GM21723 (cell line): ENCODE results near the gene RAB11FIP4.

Experiments used
- ATAC-seq: cut with Tn5 transposase; IDR thresholded peaks from one replicate; pipeline ENCODE4 v1.9.1; 2021; ENCODE audit warnings: mild to moderate bottlenecking, moderate library complexity; ENCODE audit not compliant: unreplicated experiment

Gene RAB11FIP4

DNA sequence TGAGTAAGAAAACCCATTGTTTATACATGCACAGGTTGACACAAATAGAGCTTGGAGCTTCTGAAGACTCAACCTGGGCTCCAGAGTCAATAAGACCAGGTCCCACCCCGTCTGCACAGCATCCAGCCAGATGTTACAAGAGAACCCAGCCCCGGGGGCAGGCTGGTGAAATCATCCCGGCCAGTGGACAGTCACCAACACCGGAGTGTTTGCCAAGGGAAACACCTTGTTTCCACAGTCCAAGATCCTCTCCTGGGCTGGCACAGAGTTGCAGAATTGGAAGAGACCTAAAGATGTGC is 90.3 kb downstream of the RAB11FIP4 start:
- ATAC-seq: no peak

DNA sequence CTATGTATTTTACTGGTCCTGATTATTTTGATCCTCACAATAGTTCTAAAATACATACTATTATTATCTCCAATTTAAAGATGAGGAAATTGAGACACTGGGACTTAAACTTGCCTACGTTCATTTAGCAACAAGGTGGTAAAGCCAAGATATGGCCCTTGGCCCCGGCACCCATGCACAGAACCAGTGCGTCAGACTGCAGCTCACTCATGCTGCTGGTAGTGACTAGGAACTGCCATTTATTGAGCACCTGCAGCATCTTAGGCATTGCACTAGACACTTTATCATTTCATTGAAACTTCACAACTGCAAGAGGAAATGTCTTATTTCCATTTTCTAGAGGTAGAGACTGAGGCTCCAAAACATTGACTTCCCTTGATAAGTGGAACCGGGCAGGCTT is 93.3 kb downstream of the RAB11FIP4 start:
- ATAC-seq: no peak

DNA sequence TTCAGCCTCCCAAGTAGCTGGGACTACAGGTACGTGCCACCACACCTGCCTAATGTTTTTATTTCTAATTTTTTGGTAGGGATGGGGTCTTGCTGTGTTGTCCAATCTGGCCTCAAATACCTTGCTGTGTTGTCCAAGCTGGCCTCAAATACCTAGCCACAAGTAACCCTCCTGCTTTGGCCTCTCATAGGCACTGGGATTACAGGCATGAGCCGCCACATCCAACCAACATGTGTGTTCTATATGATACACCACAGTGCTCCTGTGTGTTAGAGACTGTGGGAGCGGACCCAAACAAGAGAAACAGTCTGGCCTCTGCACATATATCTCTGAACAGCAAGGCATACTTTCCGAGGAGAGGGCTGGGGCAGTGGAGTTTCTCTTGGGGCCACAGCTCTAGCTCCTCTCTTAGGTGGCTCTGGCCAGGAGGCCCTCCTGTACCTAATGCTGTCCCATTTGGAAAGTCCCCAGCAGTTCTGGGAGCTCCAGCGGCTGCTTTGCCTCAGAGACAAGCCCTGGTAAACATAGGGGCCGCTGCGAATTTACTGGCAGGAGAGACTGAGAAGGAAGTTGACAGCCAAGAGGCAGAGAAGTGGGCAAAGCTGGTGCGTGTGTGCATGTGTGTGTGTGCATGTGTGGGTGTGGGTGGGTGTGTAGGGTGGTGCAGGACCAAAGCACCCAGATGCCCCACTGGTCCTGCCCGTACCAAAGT is 95.0 kb downstream of the RAB11FIP4 start:
- ATAC-seq: no peak

DNA sequence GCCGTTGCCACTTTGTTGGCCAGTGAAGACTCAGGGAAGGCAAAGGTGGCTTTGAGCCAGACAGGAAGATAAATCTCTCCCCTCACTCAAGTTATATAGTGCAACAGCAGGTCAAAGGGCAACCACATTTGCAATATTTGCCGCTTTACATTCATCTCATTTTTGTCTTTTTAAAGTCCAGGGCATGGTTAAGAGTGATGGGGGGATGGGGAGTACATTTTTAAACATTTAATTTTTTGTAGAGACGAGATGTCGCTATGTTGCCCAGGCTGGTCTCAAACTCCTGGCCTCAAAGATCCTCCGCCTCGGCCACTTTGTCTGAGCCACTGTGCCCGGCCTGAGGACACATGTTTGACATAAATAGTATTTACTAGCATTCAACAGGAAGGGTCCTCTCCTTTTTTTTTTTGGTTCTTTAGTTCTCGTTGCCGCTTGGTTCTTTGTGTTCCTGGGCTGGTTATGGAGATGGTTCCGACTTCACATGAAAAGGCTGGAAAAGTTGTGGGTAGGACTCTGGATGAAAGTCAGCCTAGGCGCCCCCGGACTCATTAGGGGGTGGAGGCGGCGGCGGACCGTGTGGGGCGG is 95.7 kb downstream of the RAB11FIP4 start:
- no peak for ATAC-seq

DNA sequence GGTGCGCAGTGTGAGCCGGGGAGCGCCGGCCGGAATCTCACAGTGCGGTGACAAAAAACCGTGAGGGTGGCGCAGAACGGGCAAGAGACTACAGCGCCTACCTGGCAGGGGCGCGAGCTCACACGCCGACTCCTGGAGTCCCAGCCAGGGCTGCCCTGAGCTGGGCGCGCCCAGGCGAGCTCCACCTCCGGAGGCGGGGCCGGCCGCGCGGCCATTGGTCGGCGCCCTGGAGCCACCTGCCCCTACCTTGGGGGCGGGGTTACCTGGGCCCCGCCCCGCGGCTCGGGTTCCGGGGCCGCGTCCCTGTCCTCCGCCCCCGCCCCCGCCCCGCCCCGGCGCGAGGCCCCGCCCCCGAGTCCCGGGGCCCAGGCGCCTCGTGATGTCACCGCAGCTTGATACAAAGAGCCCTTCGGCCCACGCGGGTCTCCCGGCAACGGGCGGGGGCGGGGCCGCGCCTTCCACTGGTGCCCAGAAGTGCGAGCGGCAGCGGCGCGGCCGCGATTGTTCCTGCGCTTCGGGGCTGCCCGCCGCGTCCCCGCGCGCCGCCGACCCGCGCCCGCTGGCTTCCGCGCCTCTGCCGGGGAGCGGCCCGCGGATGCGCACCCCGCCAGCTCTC is 96.3 kb downstream of the RAB11FIP4 start:
- ATAC-seq: peak; percentile 62

DNA sequence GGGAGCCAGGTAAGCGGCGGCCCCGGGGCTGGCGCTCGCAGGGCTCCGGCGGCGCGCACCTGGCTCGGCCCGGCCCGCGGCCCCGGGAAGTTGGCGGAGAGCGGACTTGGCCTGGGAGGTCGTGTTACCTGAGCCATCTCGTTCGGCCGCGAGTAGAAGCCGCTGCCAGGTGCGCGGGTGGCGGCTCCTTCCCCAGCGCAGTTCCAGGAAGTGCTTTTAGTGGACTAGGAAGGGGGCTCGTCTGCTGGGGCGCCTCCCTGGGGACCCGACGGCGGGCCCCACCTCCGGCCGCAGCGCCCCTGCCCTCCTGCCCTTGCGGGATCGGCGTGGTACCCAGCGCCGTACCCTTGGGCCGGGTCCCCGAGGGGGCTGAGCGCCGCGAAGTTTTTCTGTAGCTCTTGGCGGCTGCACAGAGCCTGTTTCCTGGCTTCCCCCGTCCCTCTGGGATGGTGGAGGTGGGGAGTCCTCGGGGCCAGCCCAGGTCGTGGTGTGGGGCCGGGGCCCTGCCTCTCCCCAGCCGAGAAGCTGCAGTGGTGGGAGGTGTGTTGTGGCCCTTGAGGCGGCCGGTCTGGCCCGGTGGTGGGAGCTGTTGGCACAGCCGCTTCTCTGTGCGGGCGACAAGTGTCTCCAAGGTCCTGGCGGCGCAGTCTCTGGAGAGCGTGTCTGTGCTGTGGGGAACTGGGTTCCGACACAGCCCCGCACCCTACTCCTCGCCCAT is 96.9 kb downstream of the RAB11FIP4 start:
- ATAC-seq: no peak

DNA sequence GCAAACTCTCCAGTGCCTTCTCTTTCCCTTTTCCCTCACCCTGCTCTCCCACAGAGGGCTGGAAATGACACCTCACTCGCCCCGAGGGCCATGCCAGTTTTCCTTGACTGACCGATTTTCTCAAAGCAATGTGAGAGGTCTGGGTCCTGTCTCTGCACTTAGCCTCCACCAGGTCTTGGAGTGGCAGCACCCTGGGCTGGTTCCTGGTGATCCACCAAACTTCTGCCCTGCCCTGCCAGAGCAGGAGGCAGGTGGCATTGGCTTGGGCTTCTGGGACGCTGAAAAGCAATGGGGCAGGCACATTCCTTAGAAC is 97.5 kb downstream of the RAB11FIP4 start:
- ATAC-seq: no peak

DNA sequence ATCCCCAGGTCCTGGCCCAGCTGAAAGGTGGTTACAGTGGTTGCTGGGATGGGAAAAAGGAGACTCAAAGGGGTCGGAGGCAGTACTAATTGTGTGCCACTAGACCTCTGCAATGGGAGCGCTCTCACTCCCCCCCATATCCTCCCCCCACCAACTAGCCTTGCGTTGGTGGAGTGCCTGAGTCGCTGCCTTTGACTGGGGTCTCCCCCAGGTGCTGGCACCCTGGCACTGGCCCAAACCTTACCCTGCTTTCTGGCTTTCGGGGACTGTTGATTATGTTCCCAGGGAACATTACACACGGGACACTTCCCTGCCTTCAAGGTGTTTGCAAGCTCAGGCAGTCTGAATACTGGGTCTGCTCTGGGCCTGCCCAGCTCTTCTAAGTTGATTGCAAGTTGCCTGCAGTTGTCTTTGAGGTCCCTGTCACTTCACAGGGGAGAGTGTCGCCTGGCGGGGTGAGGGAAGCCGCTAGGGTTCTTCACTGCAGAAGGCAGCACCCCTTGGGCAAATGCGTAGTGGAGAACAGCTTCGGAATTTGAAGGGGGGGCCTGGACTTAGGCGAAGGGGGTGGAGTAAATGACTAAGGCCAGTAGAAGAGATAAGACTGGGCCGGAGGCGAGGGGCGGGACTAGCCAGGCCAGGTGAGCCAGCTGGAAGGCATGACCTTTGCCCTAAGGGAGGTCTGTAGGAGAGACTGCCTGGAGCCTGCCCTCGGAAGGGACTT is 98.0 kb downstream of the RAB11FIP4 start:
- ATAC-seq: no peak

DNA sequence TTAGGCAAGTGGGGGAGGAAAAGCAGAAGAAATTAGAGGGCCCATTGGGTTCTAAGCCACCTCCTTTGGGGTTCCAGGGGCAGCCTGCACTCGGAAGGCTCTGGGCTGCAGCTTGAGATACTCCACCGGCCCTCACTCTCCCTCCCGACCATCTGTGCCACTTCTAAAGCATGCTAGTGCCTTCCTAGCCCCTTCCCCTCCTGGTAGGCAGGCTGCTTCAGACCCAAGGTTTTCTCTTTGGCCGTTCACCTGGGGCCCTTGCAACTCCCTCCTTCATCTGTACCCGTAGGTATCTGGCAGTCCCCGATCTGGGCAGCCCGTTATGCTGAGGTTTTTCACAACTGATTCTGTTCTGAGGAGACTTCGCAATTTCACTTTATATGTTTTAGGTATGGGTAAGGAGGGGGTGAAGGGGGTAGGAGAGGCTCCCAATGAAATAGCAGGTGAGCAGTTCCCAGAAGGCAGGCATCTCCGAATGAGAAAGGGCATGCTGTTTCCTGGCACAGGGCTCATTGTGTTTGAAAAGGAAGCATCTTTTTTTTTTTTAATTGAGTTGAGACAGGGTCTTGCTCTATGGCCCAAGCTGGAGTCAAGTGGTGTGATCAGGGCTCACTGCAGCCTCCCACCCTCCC is 98.7 kb downstream of the RAB11FIP4 start:
- ATAC-seq: no peak

DNA sequence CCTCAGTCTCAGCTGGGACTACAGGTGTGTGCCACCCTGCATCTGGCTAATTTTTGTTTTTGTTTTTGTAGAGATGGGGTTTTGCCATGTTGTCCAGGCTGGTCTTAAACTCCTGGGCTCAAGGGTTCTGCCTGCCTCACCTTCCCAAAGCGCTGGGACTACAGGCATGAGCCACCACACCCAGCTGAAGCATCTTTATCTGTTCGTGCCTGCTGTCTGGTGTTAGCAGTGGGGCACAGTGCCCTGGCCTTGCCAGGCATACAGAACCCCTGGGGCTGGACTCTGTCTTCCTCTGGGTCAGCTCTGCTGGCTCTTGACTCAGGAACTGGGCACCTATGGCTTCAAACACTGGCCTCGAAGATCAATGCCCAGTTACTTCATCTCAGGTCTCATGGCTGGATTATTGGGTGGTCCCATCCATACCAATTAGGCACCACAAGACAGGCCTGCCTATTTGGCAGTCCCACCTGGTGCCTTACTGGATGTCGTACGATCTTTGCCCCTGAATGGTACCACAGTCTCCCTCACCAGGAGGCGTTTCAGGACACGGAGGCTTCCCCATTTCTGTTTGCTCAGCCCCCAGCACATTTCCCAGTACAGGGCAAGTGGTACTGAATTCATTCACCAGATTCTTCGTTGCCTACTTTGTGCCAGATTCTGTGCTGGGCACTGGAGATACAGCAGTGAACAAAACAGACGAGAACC is 99.3 kb downstream of the RAB11FIP4 start:
- no peak for ATAC-seq

DNA sequence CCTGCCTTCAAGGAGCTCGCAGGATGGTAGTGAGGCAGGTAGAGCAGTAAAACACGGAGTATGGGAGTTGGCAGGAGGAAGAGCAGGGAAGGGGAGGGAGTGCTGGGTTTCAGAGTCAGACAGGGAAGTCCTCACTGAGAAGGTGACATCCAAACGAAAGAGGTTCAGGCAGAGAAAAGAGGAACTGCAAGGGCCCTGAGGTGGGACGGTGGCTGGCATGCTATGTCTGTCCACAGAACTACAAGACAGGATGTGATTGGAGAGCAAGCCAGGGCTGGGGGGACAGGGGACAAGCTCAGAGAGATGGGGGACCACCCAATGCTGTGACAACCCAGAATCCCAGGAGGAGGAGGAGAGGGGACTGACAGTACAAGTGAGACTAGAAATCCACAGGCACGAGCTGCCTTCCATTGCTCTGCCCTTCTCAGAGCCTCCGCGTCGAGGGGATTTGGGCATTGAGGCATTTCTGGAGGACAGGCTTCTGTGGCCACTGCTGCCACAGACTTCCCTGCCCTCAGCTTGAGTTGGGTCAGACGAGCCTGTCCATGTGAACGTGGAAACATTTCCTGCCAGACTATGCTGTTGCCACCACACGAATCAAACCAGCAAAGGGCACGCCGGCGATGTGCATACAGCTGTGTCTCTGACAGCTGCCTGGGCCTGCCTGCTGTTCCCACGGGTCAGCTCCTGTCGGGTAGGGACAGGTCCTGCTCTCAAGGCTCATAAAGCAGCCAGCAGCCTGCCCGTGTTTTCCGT is 100.1 kb downstream of the RAB11FIP4 start:
- ATAC-seq: peak; percentile 28

DNA sequence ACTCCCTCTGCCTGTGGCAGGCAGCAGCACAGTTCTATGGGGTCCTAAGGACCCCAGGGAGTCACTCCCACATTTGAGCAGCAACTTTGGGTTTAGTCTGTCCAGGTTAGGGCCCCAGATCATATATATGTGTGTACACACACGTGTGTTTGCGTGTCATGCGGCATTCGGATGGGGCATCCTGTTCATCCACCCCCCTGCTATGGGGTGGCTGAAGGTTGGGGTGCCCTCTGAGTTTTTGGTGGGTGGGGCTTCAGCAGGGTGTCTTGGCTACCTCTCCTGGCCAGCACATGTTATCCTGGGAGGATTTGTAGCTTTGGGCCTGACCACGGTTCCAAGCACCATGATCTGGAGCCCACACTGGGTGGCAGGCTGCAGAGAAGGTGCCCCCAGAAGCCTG is 100.7 kb downstream of the RAB11FIP4 start:
- ATAC-seq: no peak

DNA sequence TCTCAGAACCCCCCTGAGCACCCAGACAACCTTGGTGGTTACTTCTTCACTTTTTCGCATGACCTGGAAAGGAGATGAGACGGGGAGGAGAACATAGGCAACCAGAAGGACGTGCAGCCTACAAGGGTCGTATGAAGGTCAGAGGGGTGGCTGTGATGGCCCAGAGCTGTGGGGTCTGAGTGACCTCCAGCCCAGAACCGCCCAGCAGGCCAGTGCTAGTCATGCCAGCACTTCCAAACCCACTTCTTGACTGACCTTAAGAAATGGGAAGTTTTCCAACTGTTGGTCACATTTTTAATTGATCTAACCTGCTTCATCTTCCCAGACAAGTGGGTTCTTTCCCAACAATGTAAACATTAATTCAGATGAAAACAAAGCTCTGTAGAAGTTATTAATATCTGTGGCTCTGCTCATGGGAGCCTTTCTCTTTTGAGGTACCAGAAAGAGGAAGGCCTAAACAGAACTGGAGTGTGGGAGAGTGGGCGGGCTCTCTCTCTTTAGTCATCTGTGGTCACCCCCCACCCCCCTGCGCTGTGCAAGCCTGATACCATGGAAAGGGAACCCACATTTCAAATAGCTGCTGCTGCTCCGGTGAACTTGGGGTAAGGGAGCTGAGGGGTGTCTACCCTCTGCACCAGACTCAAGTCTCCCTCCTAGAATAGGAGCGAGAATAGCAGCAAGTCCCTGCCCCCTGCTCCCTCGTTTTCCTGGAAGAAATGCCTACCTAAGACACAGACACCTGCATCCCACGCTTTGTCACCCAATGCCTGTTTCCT is 101.6 kb downstream of the RAB11FIP4 start:
- no peak for ATAC-seq

DNA sequence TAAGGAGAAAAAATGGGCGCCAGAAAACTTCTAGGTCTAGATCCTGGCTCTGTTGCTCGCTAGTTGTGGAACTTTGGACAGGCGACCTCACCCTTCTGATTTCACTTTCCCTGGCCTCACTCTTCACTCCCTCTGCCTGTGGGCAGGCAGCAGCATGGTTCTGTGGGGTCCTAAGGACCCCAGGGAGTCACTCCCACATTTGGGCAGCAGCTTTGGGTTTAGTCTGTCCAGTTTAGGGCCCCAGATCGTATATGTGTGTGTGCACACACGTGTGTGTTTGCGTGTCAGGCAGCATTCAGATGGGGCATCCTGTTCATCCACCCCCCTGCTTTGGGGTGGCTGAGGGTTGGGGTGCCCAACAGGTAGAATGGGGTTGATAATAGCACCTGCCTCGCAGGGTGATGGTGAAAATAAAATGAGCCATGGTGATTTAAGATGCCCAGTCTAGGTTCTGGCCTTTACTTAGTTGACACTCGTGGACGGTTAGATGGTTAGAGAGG is 102.2 kb downstream of the RAB11FIP4 start:
- ATAC-seq: no peak

DNA sequence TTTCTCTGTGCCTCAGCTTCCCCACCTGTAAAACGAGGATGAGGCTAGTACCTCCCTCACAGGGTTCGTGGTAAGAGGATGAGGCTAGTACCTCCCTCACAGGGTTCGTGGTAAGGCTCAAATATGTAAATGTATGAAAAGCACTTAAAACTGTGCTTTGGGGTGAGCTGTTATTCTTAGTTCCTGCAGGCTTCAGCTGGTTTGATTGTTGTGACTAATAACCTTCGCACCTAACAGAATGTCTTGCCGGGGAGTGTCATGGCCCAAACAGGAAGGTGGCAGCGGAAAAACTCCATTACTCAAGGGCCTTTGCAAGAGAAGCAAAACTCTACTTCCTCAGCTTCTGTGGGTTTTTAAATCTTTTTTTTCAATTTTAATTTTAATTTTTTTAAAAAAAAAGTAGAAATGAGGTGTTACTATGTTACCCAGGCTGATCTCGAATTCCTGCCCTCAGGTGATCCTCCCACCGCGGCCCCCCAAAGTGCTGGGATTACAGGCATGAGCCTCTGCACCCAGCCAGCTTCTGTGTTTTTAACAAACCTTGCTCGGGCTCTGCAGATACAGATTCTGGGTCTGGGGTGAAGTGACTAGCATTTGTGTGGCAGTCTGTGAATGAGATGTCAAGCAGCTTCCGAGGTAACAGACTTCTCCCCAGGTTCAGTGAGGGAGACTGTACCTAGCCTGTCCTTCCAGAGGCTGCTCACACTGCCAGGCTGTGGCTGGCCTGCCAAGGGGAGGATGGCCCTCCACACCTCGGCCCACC is 103.0 kb downstream of the RAB11FIP4 start:
- peak; percentile 41 for ATAC-seq

DNA sequence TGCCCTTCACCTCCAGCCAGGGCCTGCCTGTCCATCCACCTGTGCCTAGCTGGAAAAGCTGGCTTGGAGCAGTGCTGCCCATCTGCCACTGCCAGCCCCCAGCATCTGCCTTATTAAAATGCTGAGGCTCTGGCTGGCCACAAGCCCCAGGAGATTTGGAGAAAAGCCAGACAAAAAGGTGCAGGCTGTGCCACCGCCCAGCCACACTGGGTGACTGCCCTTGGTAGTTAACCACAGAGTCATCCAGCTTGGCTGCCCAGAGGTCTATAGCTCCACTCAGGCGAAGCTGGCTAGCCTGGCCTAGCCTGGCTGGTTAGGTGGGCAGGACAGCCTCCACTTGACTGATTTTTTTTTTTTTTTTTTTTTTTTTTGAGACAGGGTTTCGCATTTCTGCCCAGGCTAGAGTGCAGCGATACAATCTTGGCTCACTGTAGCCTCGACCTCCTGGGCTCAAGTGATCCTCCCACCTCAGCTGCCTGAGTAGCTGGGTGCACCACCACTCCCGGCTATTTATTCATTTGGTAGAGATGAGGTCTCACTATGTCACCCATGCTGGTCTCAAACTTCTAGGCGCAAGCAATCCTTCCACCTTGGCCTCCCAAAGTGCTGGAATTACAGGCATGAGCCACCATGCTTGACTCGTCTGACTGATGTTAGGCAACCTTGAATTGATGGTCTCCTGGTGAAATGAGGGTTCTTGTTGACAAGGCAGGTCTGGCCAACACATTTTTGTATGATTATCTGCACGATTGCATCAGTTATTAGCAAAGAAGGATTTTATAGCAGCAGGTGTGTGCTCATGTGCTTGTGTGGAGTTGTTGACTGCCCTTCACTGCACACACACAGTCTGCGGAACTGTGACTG is 103.8 kb downstream of the RAB11FIP4 start:
- ATAC-seq: no peak

DNA sequence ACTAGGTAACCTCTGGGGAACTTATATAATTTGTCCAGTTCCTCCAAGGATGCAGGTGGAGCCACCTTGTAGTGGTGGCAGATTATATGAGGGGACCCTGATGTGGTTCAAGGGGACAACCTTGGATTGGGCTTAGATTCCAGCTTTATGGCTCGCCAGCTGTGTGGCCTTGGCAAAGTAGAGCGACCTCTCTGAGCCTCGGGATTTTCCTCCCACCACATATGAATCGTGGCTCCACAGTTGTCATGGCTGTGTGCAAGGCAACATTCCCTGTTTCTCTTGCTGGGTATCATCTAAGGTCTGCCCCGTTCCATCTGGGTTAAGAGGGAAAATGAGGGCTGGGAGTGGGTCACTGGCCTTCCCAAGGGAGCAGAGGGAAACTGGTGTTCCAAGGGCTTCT is 104.6 kb downstream of the RAB11FIP4 start:
- ATAC-seq: no peak
